Mesenchymal stem cell (in vitro differentiated cells and primary cell): ENCODE data around the gene SORBS1.

ENCODE experiments used
- DNase-seq: peaks from one replicate; pipeline ENCODE4 v3.0.0-alpha.2; 2013
- H2AFZ ChIP-seq: one replicate; pipeline ENCODE4 v1.6.1; 2013; ENCODE audit warnings: low read depth, mild to moderate bottlenecking, control low read depth, inconsistent platforms, low read length, moderate library complexity
- H2AK5ac ChIP-seq: 2 replicates; pipeline ENCODE4 v1.6.1; 2013; ENCODE audit warnings: low read length, moderate library complexity, mild to moderate bottlenecking, inconsistent platforms; ENCODE audit not compliant: severe bottlenecking
- H2BK120ac ChIP-seq: one replicate; pipeline ENCODE4 v1.6.1; 2013; ENCODE audit warnings: low read depth, mild to moderate bottlenecking, inconsistent platforms, low read length, moderate library complexity
- H2BK12ac ChIP-seq, 2 experiments: one replicate each; pipeline ENCODE4 v1.6.1; 2013; ENCODE audit warnings: inconsistent platforms in 2 of 2, low read length in 2 of 2, mild to moderate bottlenecking in 2 of 2, moderate library complexity in 2 of 2, control low read depth in 1 of 2
- H2BK15ac ChIP-seq: one replicate; pipeline ENCODE4 v1.6.1; 2013; ENCODE audit warnings: mild to moderate bottlenecking, low read depth, inconsistent platforms; ENCODE audit not compliant: poor library complexity, severe bottlenecking
- H2BK5ac ChIP-seq: 2 replicates; pipeline ENCODE4 v1.6.1; 2013; ENCODE audit warnings: low read depth, mild to moderate bottlenecking, low read length, control low read depth, inconsistent platforms; ENCODE audit not compliant: poor library complexity, severe bottlenecking
- H3K14ac ChIP-seq, 2 experiments: one replicate each; pipeline ENCODE4 v1.6.1; 2013; ENCODE audit warnings: inconsistent platforms in 2 of 2, low read length in 2 of 2, control low read depth in 1 of 2, mild to moderate bottlenecking in 1 of 2, moderate library complexity in 1 of 2
- H3K18ac ChIP-seq, 2 experiments: one replicate each; pipeline ENCODE4 v1.6.1; 2013; ENCODE audit warnings: inconsistent platforms in 2 of 2, low read length in 2 of 2, control low read depth in 1 of 2, low read depth in 1 of 2, mild to moderate bottlenecking in 1 of 2
- H3K23ac ChIP-seq, 2 experiments: one replicate each; pipeline ENCODE4 v1.6.1; 2013; ENCODE audit warnings: inconsistent platforms in 2 of 2, low read length in 2 of 2, mild to moderate bottlenecking in 2 of 2, moderate library complexity in 2 of 2, control low read depth in 1 of 2
- H3K27ac ChIP-seq: 2 replicates; pipeline ENCODE4 v1.5.1; 2013; ENCODE audit warnings: mild to moderate bottlenecking, moderate library complexity, low read length, control low read depth, inconsistent platforms; ENCODE audit not compliant: poor library complexity, severe bottlenecking
- H3K27me3 ChIP-seq, 2 experiments: 2 replicates each; pipeline versions ENCODE4 v1.6.1 to v1.7.0; 2013; ENCODE audit warnings: low read length in 2 of 2, mild to moderate bottlenecking in 2 of 2, moderate library complexity in 2 of 2, control low read depth in 1 of 2, inconsistent platforms in 1 of 2; ENCODE audit not compliant: control insufficient read depth in 1 of 2, insufficient read depth in 1 of 2
- H3K36me3 ChIP-seq, 2 experiments: 2 replicates each; pipeline versions ENCODE4 v1.6.1 to v1.7.0; 2013; ENCODE audit warnings: low read length in 2 of 2, control low read depth in 1 of 2, inconsistent platforms in 1 of 2, low read depth in 1 of 2, mild to moderate bottlenecking in 1 of 2; ENCODE audit not compliant: insufficient read depth in 2 of 2, control insufficient read depth in 1 of 2
- H3K4ac ChIP-seq, 2 experiments: one replicate each; pipeline ENCODE4 v1.6.1; 2013; ENCODE audit warnings: inconsistent platforms in 2 of 2, low read length in 2 of 2, mild to moderate bottlenecking in 2 of 2, moderate library complexity in 2 of 2, control low read depth in 1 of 2, low read depth in 1 of 2
- H3K4me1 ChIP-seq: 2 replicates; pipeline ENCODE4 v1.6.1; 2013; ENCODE audit warnings: low read depth, low read length, control low read depth; ENCODE audit not compliant: control insufficient read depth, insufficient read depth
- H3K4me2 ChIP-seq: 2 replicates; pipeline ENCODE4 v1.6.1; 2013; ENCODE audit warnings: low read length, mild to moderate bottlenecking, inconsistent platforms; ENCODE audit not compliant: poor library complexity, severe bottlenecking
- H3K4me3 ChIP-seq, 2 experiments: 2 replicates each; pipeline versions ENCODE4 v1.5.1 to v1.7.0; 2013; ENCODE audit warnings: low read length in 2 of 2, mild to moderate bottlenecking in 2 of 2, control low read depth in 1 of 2, low read depth in 1 of 2; ENCODE audit not compliant: insufficient read depth in 1 of 2
- H3K79me1 ChIP-seq: replicated peaks from 2 replicates; pipeline ENCODE4 v1.6.1; 2013; ENCODE audit warnings: mild to moderate bottlenecking, control low read depth, low read length, inconsistent platforms; ENCODE audit not compliant: poor library complexity, severe bottlenecking
- H3K9ac ChIP-seq: 2 replicates; pipeline ENCODE4 v1.7.0; 2013; ENCODE audit warnings: mild to moderate bottlenecking, low read length, moderate library complexity
- H3K9me3 ChIP-seq: 2 replicates; pipeline ENCODE4 v1.7.0; 2013; ENCODE audit warnings: mild to moderate bottlenecking, low read length; ENCODE audit not compliant: control insufficient read depth
- H4K8ac ChIP-seq: one replicate; pipeline ENCODE4 v1.6.1; 2013; ENCODE audit warnings: inconsistent platforms, mild to moderate bottlenecking, low read length, moderate library complexity
- H4K91ac ChIP-seq: one replicate; pipeline ENCODE4 v1.6.1; 2013; ENCODE audit warnings: mild to moderate bottlenecking, low read length, inconsistent platforms
- WGBS: methylation state at CpG from one replicate; pipeline ENCODE4 v1.1.7; 2013; ENCODE audit warnings: mixed read lengths; 5-methylcytosine and 5-hydroxymethylcytosine counted together

SORBS1 gene

DNA sequence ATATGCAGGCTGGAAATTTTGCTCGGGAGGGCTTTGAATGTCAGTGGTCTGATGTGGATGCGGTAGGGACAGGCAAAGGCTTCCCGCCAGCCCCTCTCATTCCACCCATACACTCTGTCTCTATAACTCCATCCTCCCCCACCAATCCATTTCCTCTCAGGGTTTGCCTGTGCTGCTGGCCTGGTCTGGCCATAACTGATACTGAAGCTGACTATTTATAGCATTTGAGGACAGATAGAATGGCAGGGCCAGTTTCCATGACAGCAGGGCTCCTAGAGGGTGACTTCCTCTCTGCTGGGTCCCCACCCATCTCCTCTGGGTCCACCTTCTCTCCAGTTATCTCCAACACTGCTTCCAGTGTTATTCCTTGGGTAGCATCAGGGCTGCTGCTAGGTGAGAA is 263.8 kb downstream of the SORBS1 start:
- no CpG with 5 or more reads among the region's 3 CpGs for WGBS
- Histone ChIP-seq H3K14ac (no peak overlapping the region), H2BK15ac (no peak overlapping the region)

GRCh38 chr10:95296764-95297163 is 264.4 kb downstream of the SORBS1 start:
- no peak overlapping the region for H3K4ac ChIP-seq
- H3K9me3 ChIP-seq: no peaks in the 10 kb centered on the region
- DNase-seq: no peak
- no peak overlapping the region for H4K8ac ChIP-seq
- H2AFZ ChIP-seq: no peak overlapping the region
- H2AK5ac ChIP-seq: no peak overlapping the region
- H3K4me1 ChIP-seq: peaks cover 9% of the 10 kb centered on the region
- H3K27ac ChIP-seq: no peak overlapping the region
- no peak overlapping the region for H3K23ac ChIP-seq
- peaks cover 0 to 29% of the 10 kb centered on the region in 2 experiments for H3K27me3 ChIP-seq
- H3K4me2 ChIP-seq: no peak overlapping the region
- H2BK5ac ChIP-seq: no peak overlapping the region
- no peak overlapping the region for H3K9ac ChIP-seq
- no peak overlapping the region for H2BK12ac ChIP-seq
- H3K18ac ChIP-seq: no peak overlapping the region
- H3K79me1 ChIP-seq: no peaks in the 10 kb centered on the region
- no peak overlapping the region for H4K91ac ChIP-seq
- H2BK120ac ChIP-seq: no peak overlapping the region
- H3K4me3 ChIP-seq: no peak overlapping the region
- no peak overlapping the region for H2BK15ac ChIP-seq
- 100% methylated on average over 4 of the region's 4 CpGs for WGBS
- no peak overlapping the region for H3K14ac ChIP-seq
- H3K36me3 ChIP-seq: no peaks in the 10 kb centered on the region

More for the DNA sequence above, 263.8 kb downstream of the SORBS1 start:
- no peak overlapping the region for H3K4me2 ChIP-seq
- no peak overlapping the region for H2BK5ac ChIP-seq
- no peak overlapping the region for H3K4me3 ChIP-seq
- H4K8ac ChIP-seq: no peak overlapping the region
- H3K27me3 ChIP-seq: peaks cover 0 to 26% of the 10 kb centered on the region in 2 experiments
- H2AK5ac ChIP-seq: no peak overlapping the region
- no peak for DNase-seq
- H3K4ac ChIP-seq: no peak overlapping the region
- no peak overlapping the region for H2BK120ac ChIP-seq
- H3K23ac ChIP-seq: no peak overlapping the region
- H3K36me3 ChIP-seq: no peaks in the 10 kb centered on the region
- no peak overlapping the region for H2BK12ac ChIP-seq
- H3K18ac ChIP-seq: no peak overlapping the region
- no peak overlapping the region for H2AFZ ChIP-seq
- H3K9me3 ChIP-seq: no peaks in the 10 kb centered on the region
- no peak overlapping the region for H3K9ac ChIP-seq
- H3K4me1 ChIP-seq: peaks cover 7% of the 10 kb centered on the region
- H3K27ac ChIP-seq: no peak overlapping the region
- H4K91ac ChIP-seq: no peak overlapping the region
- H3K79me1 ChIP-seq: no peaks in the 10 kb centered on the region

GRCh38 chr10:95295031-95295755 is 266.0 kb downstream of the SORBS1 start:
- peak overlapping the region; percentile 57 for H3K4me2 ChIP-seq
- H2AFZ ChIP-seq: peak overlapping the region; percentile 48
- peak overlapping the region; percentile 86 for H2BK15ac ChIP-seq
- no peaks in the 10 kb centered on the region for H3K36me3 ChIP-seq
- peak overlapping the region; percentile 27 for H4K8ac ChIP-seq
- H2BK12ac ChIP-seq: peak overlapping the region; percentile 49 to 70
- H2AK5ac ChIP-seq: peak overlapping the region; percentile 68
- H3K14ac ChIP-seq: peak overlapping the region in 1 of 2 experiments; percentile 84
- peaks cover 0 to 35% of the 10 kb centered on the region in 2 experiments for H3K27me3 ChIP-seq
- H3K4ac ChIP-seq: peak overlapping the region; percentile 26 to 93
- H2BK120ac ChIP-seq: peak overlapping the region; percentile 8
- H3K18ac ChIP-seq: peak overlapping the region; percentile 15 to 23
- peaks cover 11% of the 10 kb centered on the region for H3K4me1 ChIP-seq
- peak; percentile 65 for DNase-seq
- peak overlapping the region; percentile 24 for H3K27ac ChIP-seq
- H3K9ac ChIP-seq: peak overlapping the region; percentile 58
- peak overlapping the region; percentile 9 to 75 for H3K4me3 ChIP-seq
- H4K91ac ChIP-seq: peak overlapping the region; percentile 7
- no peak overlapping the region for H2BK5ac ChIP-seq
- 42% methylated on average over 39 of the region's 39 CpGs for WGBS
- H3K23ac ChIP-seq: peak overlapping the region in 1 of 2 experiments; percentile 23
- no peaks in the 10 kb centered on the region for H3K79me1 ChIP-seq
- H3K9me3 ChIP-seq: no peaks in the 10 kb centered on the region

- H4K91ac ChIP-seq: no peak overlapping the region
- H4K8ac ChIP-seq: no peak overlapping the region
- no peak overlapping the region for H3K4me2 ChIP-seq
- 65% methylated on average over 3 of the region's 3 CpGs for WGBS
- no peak overlapping the region for H3K4ac ChIP-seq
- H2AK5ac ChIP-seq: no peak overlapping the region
- peaks cover 4% of the 10 kb centered on the region for H3K79me1 ChIP-seq
- no peaks in the 10 kb centered on the region for H3K9me3 ChIP-seq
- no peak overlapping the region for H3K14ac ChIP-seq
- no peaks in the 10 kb centered on the region for H3K36me3 ChIP-seq
- H2BK120ac ChIP-seq: no peak overlapping the region
- H3K4me1 ChIP-seq: peaks cover 19% of the 10 kb centered on the region
- H3K9ac ChIP-seq: no peak overlapping the region
- H2BK12ac ChIP-seq: no peak overlapping the region
- no peak overlapping the region for H2BK15ac ChIP-seq
- H2BK5ac ChIP-seq: no peak overlapping the region
- no peak overlapping the region for H3K23ac ChIP-seq
- H3K27me3 ChIP-seq: peaks cover 0 to 41% of the 10 kb centered on the region in 2 experiments
- no peak for DNase-seq
- no peak overlapping the region for H3K18ac ChIP-seq
- H2AFZ ChIP-seq: no peak overlapping the region
- H3K27ac ChIP-seq: no peak overlapping the region
- H3K4me3 ChIP-seq: no peak overlapping the region
Measured at GRCh38 chr10:95293631-95294030, 267.5 kb downstream of the SORBS1 start.
